ENCODE results near the gene BANF1. TPM values are rescaled to one million over a fixed set of nuclear protein-coding genes. Genes with fewer than 3 reads are reported as not detected.

The BANF1 gene
- total RNA-seq, 1 donor from 2014 or later, result 163 TPM

- peaks cover 16% of the 10 kb centered on the region for H3K27me3 Mint-ChIP-seq (ENCODE audit: unreplicated experiment)
- no peak overlapping the region for H3K27ac Mint-ChIP-seq (ENCODE audit: unreplicated experiment)
- H3K36me3 Mint-ChIP-seq (ENCODE audit: low read depth, unreplicated experiment), result peaks cover 7% of the 10 kb centered on the region
- TF ChIP-seq CTCF (IDR thresholded peaks at IDR 0.05; ENCODE audit: unreplicated experiment), result no peak
- H3K9me3 Mint-ChIP-seq (ENCODE audit: unreplicated experiment), result no peaks in the 10 kb centered on the region
- H3K4me3 Mint-ChIP-seq (ENCODE audit: unreplicated experiment), result no peak overlapping the region
- no peak for DNase-seq (ENCODE audit: low spot score)
- H3K4me1 Mint-ChIP-seq (ENCODE audit: unreplicated experiment), result no peaks in the 10 kb centered on the region
Measured at GRCh38 chr11:66042996-66043906, 40.9 kb downstream of the BANF1 start.

- Mint-ChIP-seq H3K27ac (ENCODE audit: unreplicated experiment) (no peak overlapping the region), H3K4me3 (ENCODE audit: unreplicated experiment) (peak overlapping the region; percentile 43), H3K9me3 (ENCODE audit: unreplicated experiment) (no peaks in the 10 kb centered on the region), H3K36me3 (ENCODE audit: low read depth, unreplicated experiment) (peaks cover 7% of the 10 kb centered on the region), H3K4me1 (ENCODE audit: unreplicated experiment) (peaks cover 2% of the 10 kb centered on the region), H3K27me3 (ENCODE audit: unreplicated experiment) (peaks cover 12% of the 10 kb centered on the region)
- TF ChIP-seq CTCF (IDR thresholded peaks at IDR 0.05; ENCODE audit: unreplicated experiment), result no peak
- DNase-seq (ENCODE audit: low spot score), result no peak
Measured at GRCh38 chr11:66044757-66045156, 42.5 kb downstream of the BANF1 start.

GRCh38 chr11:66045177-66045639, 42.9 kb downstream of the BANF1 start:
- Mint-ChIP-seq H3K27me3 (ENCODE audit: unreplicated experiment) (peaks cover 13% of the 10 kb centered on the region), H3K27ac (ENCODE audit: unreplicated experiment) (no peak overlapping the region), H3K9me3 (ENCODE audit: unreplicated experiment) (no peaks in the 10 kb centered on the region), H3K4me3 (ENCODE audit: unreplicated experiment) (no peak overlapping the region), H3K36me3 (ENCODE audit: low read depth, unreplicated experiment) (peaks cover 7% of the 10 kb centered on the region), H3K4me1 (ENCODE audit: unreplicated experiment) (peaks cover 2% of the 10 kb centered on the region)
- TF ChIP-seq CTCF (IDR thresholded peaks at IDR 0.05; ENCODE audit: unreplicated experiment), result peak; percentile 97
- DNase-seq (ENCODE audit: low spot score), result peak; percentile 88

GRCh38 chr11:66046901-66047300, 44.6 kb downstream of the BANF1 start:
- DNase-seq (ENCODE audit: low spot score), result no peak
- Mint-ChIP-seq H3K4me3 (ENCODE audit: unreplicated experiment) (no peak overlapping the region), H3K27ac (ENCODE audit: unreplicated experiment) (no peak overlapping the region), H3K9me3 (ENCODE audit: unreplicated experiment) (no peaks in the 10 kb centered on the region), H3K4me1 (ENCODE audit: unreplicated experiment) (peaks cover 9% of the 10 kb centered on the region), H3K27me3 (ENCODE audit: unreplicated experiment) (peaks cover 12% of the 10 kb centered on the region), H3K36me3 (ENCODE audit: low read depth, unreplicated experiment) (peaks cover 5% of the 10 kb centered on the region)
- TF ChIP-seq CTCF (IDR thresholded peaks at IDR 0.05; ENCODE audit: unreplicated experiment), result no peak
